Karpas-422 (cell line): ENCODE results near the gene CDK14. TPM values are rescaled to one million over a fixed set of nuclear protein-coding genes. Genes with fewer than 3 reads are reported as not detected.

ENCODE experiments used
- DNase-seq: peaks from one replicate; pipeline ENCODE4 v3.0.0-alpha.2; 2015
- H2AFZ ChIP-seq: fragments of 200-600 bp; sonication (generic); 2 replicates; pipeline ENCODE4 v1.6.1; 2014; ENCODE audit warnings: antibody characterized with exemption, low read length, mixed read lengths
- H3K27ac ChIP-seq: fragments of 200-600 bp; sonication (generic); 2 replicates; pipeline ENCODE4 v1.5.1; 2014; ENCODE audit warnings: mild to moderate bottlenecking, low read length, moderate library complexity
- H3K27me3 ChIP-seq: fragments of 200-600 bp; sonication (generic); 2 replicates; pipeline ENCODE4 v1.6.1; 2014; ENCODE audit warnings: low read length, mixed read lengths
- H3K36me3 ChIP-seq: fragments of 200-600 bp; sonication (generic); 2 replicates; pipeline ENCODE4 v1.6.1; 2014; ENCODE audit warnings: low read length, mixed read lengths; ENCODE audit not compliant: insufficient read depth
- H3K4me1 ChIP-seq: fragments of 200-600 bp; sonication (generic); 2 replicates; pipeline ENCODE4 v1.6.1; 2014; ENCODE audit warnings: mild to moderate bottlenecking, low read length, mixed read lengths
- H3K4me2 ChIP-seq: fragments of 200-600 bp; sonication (generic); 2 replicates; pipeline ENCODE4 v1.6.1; 2014; ENCODE audit warnings: low read length, low read depth, mild to moderate bottlenecking; ENCODE audit not compliant: poor library complexity, severe bottlenecking
- H3K4me3 ChIP-seq: fragments of 200-600 bp; sonication (generic); 2 replicates; pipeline ENCODE4 v1.5.1; 2014; ENCODE audit warnings: mild to moderate bottlenecking, antibody characterized with exemption, low read length, mixed read lengths
- H3K79me2 ChIP-seq: fragments of 200-600 bp; sonication (generic); 2 replicates; pipeline ENCODE4 v1.6.1; 2014; ENCODE audit warnings: mild to moderate bottlenecking, low read length, mixed read lengths
- H3K9ac ChIP-seq: fragments of 200-600 bp; sonication (generic); 2 replicates; pipeline ENCODE4 v1.6.0; 2014; ENCODE audit warnings: low read length
- H3K9me2 ChIP-seq: fragments of 200-600 bp; sonication (generic), shearing (Covaris generic); replicated peaks from 2 replicates; pipeline ENCODE4 v1.6.0; 2014; ENCODE audit warnings: mild to moderate bottlenecking, low read length, moderate library complexity; ENCODE audit not compliant: insufficient read depth
- H3K9me3 ChIP-seq: fragments of 300-700, 200-600 bp; sonication (generic); 2 replicates; pipeline ENCODE4 v1.6.1; 2014; ENCODE audit warnings: low read length, mixed read lengths
- H4K20me1 ChIP-seq: fragments of 200-600 bp; sonication (generic); 2 replicates; pipeline ENCODE4 v1.6.1; 2014; ENCODE audit warnings: mild to moderate bottlenecking, antibody characterized with exemption, low read length, low read depth; ENCODE audit not compliant: insufficient read depth
- total RNA-seq: library from RNA; depleted of rRNA; stranded (reverse); fragments of >200 nt; shearing (Covaris generic); gene quantifications from 2 replicates; pipeline ENCODE4 v1.2.3, GENCODE V29; 2014; ENCODE audit warnings: low replicate concordance

CDK14 gene
- total RNA-seq, 1 experiment from 2014 or later = 121 TPM

GRCh38 chr7:90719155-90719554 lies 123.0 kb downstream of the CDK14 start:
- peak overlapping the region; percentile 21 for H3K4me3 ChIP-seq
- H3K79me2 ChIP-seq = peaks cover 98% of the 10 kb centered on the region
- H3K9me2 ChIP-seq = no peaks in the 10 kb centered on the region
- H3K4me1 ChIP-seq = peaks cover 91% of the 10 kb centered on the region
- no peaks in the 10 kb centered on the region for H3K27me3 ChIP-seq
- H4K20me1 ChIP-seq = no peaks in the 10 kb centered on the region
- H3K27ac ChIP-seq = peak overlapping the region; percentile 98
- H3K9me3 ChIP-seq = no peaks in the 10 kb centered on the region
- H3K4me2 ChIP-seq = peak overlapping the region; percentile 57
- no peak overlapping the region for H2AFZ ChIP-seq
- peak; percentile 64 for DNase-seq
- peak overlapping the region; percentile 60 for H3K9ac ChIP-seq
- H3K36me3 ChIP-seq = peaks cover 12% of the 10 kb centered on the region

GRCh38 chr7:90720984-90721760 lies 125.1 kb downstream of the CDK14 start:
- peak overlapping the region; percentile 98 for H3K27ac ChIP-seq
- H3K4me2 ChIP-seq = peak overlapping the region; percentile 12
- H2AFZ ChIP-seq = no peak overlapping the region
- no peaks in the 10 kb centered on the region for H3K9me2 ChIP-seq
- no peak overlapping the region for H3K9ac ChIP-seq
- no peak overlapping the region for H3K4me3 ChIP-seq
- no peaks in the 10 kb centered on the region for H4K20me1 ChIP-seq
- no peaks in the 10 kb centered on the region for H3K9me3 ChIP-seq
- H3K79me2 ChIP-seq = peaks cover 98% of the 10 kb centered on the region
- H3K36me3 ChIP-seq = peaks cover 12% of the 10 kb centered on the region
- H3K27me3 ChIP-seq = no peaks in the 10 kb centered on the region
- peak; percentile 67 for DNase-seq
- peaks cover 91% of the 10 kb centered on the region for H3K4me1 ChIP-seq

GRCh38 chr7:90721869-90722431 lies 125.8 kb downstream of the CDK14 start:
- Histone ChIP-seq H3K36me3 (peaks cover 12% of the 10 kb centered on the region), H3K9me3 (no peaks in the 10 kb centered on the region), H3K79me2 (peaks cover 98% of the 10 kb centered on the region), H3K9ac (no peak overlapping the region), H2AFZ (no peak overlapping the region), H3K4me1 (peaks cover 91% of the 10 kb centered on the region), H3K4me2 (no peak overlapping the region), H3K27ac (peak overlapping the region; percentile 98), H3K27me3 (no peaks in the 10 kb centered on the region), H3K4me3 (no peak overlapping the region), H4K20me1 (no peaks in the 10 kb centered on the region), H3K9me2 (no peaks in the 10 kb centered on the region)
- no peak for DNase-seq

- Histone ChIP-seq H3K27me3 (no peaks in the 10 kb centered on the region), H3K79me2 (peaks cover 99% of the 10 kb centered on the region), H3K4me2 (no peak overlapping the region), H2AFZ (no peak overlapping the region), H4K20me1 (no peaks in the 10 kb centered on the region), H3K4me3 (no peak overlapping the region), H3K4me1 (peaks cover 91% of the 10 kb centered on the region), H3K36me3 (peaks cover 24% of the 10 kb centered on the region), H3K9ac (no peak overlapping the region), H3K27ac (peak overlapping the region; percentile 91), H3K9me2 (no peaks in the 10 kb centered on the region), H3K9me3 (no peaks in the 10 kb centered on the region)
- peak; percentile 45 for DNase-seq
These were observed 127.1 kb downstream of the CDK14 start for GRCh38 chr7:90723233-90723632.

- H3K4me1 ChIP-seq = peaks cover 91% of the 10 kb centered on the region
- DNase-seq = no peak
- no peak overlapping the region for H3K4me3 ChIP-seq
- H3K36me3 ChIP-seq = peaks cover 30% of the 10 kb centered on the region
- no peak overlapping the region for H2AFZ ChIP-seq
- H3K27me3 ChIP-seq = no peaks in the 10 kb centered on the region
- H3K9me2 ChIP-seq = no peaks in the 10 kb centered on the region
- peaks cover under 1% of the 10 kb centered on the region; the same call in 1 of the 2 replicates for H3K9me3 ChIP-seq
- H3K27ac ChIP-seq = peak overlapping the region; percentile 91
- H3K4me2 ChIP-seq = peak overlapping the region; percentile 73
- H4K20me1 ChIP-seq = no peaks in the 10 kb centered on the region
- peaks cover 99% of the 10 kb centered on the region for H3K79me2 ChIP-seq
- H3K9ac ChIP-seq = peak overlapping the region; percentile 1; the same call in 1 of the 2 replicates
These were observed 127.7 kb downstream of the CDK14 start for GRCh38 chr7:90723866-90724265.

- Histone ChIP-seq H3K36me3 (peaks cover 46% of the 10 kb centered on the region), H3K27me3 (no peaks in the 10 kb centered on the region), H4K20me1 (no peaks in the 10 kb centered on the region), H2AFZ (no peak overlapping the region), H3K4me3 (peak overlapping the region; percentile 57), H3K4me1 (peaks cover 72% of the 10 kb centered on the region), H3K79me2 (peaks cover 99% of the 10 kb centered on the region), H3K9me3 (peaks cover 3% of the 10 kb centered on the region; the same call in 1 of the 2 replicates), H3K9me2 (no peaks in the 10 kb centered on the region), H3K4me2 (peak overlapping the region; percentile 73), H3K27ac (peak overlapping the region; percentile 91), H3K9ac (peak overlapping the region; percentile 54)
- no peak for DNase-seq
These were observed 130.0 kb downstream of the CDK14 start for GRCh38 chr7:90726120-90726519.

DNA sequence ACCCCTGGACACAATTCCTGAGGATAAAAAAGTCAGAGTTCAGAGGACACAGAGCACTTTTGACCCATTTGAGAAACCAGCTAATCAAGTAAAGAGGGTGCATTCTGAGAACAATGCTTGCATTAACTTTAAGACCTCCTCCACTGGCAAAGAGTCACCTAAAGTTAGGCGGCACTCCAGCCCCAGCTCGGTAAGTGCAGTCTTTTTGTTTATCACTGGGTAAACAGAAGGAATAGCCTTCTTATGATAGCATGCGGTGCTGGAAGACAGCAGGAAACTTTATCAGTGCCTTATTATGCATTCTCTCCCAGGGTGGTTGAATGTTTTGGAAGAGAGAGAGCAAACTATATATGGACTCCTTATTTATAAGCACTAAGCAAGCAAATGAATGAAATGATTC lies 130.5 kb downstream of the CDK14 start:
- peak; percentile 67 for DNase-seq
- Histone ChIP-seq H3K4me1 (peaks cover 68% of the 10 kb centered on the region), H3K9me3 (peaks cover 3% of the 10 kb centered on the region; the same call in 1 of the 2 replicates), H3K27me3 (no peaks in the 10 kb centered on the region), H3K4me3 (peak overlapping the region; percentile 57), H3K79me2 (peaks cover 98% of the 10 kb centered on the region), H3K9ac (peak overlapping the region; percentile 54), H4K20me1 (no peaks in the 10 kb centered on the region), H3K27ac (peak overlapping the region; percentile 91), H3K36me3 (peaks cover 48% of the 10 kb centered on the region), H3K4me2 (peak overlapping the region; percentile 73), H3K9me2 (no peaks in the 10 kb centered on the region), H2AFZ (no peak overlapping the region)

GRCh38 chr7:90727412-90727811 lies 131.3 kb downstream of the CDK14 start:
- peak overlapping the region; percentile 54 for H3K9ac ChIP-seq
- no peaks in the 10 kb centered on the region for H3K9me2 ChIP-seq
- peaks cover 68% of the 10 kb centered on the region for H3K4me1 ChIP-seq
- peak; percentile 72 for DNase-seq
- no peaks in the 10 kb centered on the region for H3K27me3 ChIP-seq
- H4K20me1 ChIP-seq = no peaks in the 10 kb centered on the region
- H3K36me3 ChIP-seq = peaks cover 53% of the 10 kb centered on the region
- no peak overlapping the region for H2AFZ ChIP-seq
- peak overlapping the region; percentile 91 for H3K27ac ChIP-seq
- peak overlapping the region; percentile 73 for H3K4me2 ChIP-seq
- peak overlapping the region; percentile 57 for H3K4me3 ChIP-seq
- peaks cover 98% of the 10 kb centered on the region for H3K79me2 ChIP-seq
- peaks cover 6% of the 10 kb centered on the region; the same call in 1 of the 2 replicates for H3K9me3 ChIP-seq
